ENCODE measurements around the gene TMEM80.

TMEM80 gene

DNA sequence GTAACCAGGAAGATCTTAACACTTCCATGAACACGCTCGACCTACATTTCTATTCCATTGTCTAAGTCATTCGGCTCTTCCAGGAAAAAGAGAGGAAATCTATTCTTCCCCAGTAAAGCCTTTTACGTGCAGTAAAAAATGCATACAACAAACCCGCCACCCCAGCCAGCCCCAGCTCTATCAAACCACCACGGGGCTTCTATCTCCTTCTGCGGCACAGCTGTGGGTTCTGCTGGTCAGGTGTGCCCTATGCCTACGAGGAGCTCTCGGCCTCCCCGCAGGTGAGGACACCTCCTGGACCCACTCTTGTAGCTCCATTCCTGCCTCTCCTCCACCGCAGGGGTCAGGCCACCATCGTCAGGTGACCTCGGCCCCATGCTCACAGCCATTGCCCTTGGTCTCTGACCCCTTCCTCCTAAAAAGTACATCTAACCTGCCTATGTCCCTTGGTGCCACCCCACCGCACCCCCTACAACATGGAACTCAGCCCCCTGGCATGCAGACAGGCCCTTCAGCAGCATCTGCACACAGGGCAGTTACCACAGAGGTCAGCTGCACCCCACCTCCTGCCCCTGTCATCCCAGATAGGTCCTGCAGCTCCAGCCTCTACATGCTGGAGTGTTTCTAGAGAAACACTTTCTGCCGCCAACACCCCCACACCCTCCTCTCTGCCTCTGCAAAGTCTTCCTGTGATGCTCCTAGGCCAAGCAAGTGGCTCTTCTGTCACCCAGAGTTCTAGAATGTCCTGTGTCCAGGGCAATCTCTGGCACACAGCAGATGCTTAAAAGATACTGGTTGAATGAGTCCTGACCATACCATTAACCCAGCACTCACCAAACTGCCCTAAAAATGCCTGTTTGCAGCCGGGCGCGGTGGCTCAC, 3.7 kb upstream of the TMEM80 start:
- Histone ChIP-seq H3K9me3 (ENCODE audit: control insufficient read depth, low read length) (no peaks in the 10 kb centered on the region), H3K4me3 (ENCODE audit: insufficient read depth, low read depth, low read length) (no peak overlapping the region), H3K4me1 (ENCODE audit: control insufficient read depth, insufficient read depth, low read length) (peaks cover 16% of the 10 kb centered on the region), H3K27ac (ENCODE audit: insufficient read depth, low read depth, low read length, poor library complexity, severe bottlenecking) (no peak overlapping the region), H3K36me3 (ENCODE audit: control insufficient read depth, insufficient read depth, low read length) (peaks cover 18% of the 10 kb centered on the region), H3K27me3 (ENCODE audit: control insufficient read depth, insufficient read depth, low read length, poor library complexity, severe bottlenecking) (no peaks in the 10 kb centered on the region)
- 92 to 93% methylated on average over 18 of the region's 18 CpGs for WGBS, 2 experiments

DNA sequence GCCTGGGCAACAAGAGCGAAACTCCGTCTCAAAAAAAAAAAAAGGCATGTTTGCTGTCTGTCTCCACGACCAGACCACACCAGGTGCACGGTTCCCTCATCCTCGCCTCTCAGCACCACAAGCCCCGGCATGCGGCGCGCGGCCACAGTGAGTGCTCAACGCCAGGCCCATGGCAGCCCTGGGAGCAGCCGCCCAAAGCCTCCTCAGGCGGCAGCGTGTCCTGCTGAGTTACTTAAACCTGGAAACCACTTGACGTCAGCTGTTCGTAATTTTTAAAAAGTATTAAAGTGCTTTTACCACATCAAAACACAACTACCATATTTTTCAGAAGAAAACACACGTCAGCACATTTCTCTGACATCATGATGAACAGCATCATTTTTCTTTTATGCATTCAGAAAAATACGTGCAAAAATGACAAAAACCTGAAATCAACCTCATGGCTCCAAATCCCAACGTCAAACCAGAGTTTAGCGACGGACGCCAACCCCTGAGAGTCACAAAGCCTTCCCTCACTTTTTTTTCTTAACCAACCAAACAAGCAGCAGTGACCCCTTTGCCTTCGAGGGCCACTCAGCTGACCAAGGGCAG, 2.7 kb upstream of the TMEM80 start:
- Histone ChIP-seq H3K36me3 (ENCODE audit: control insufficient read depth, insufficient read depth, low read length) (peaks cover 9% of the 10 kb centered on the region), H3K4me1 (ENCODE audit: control insufficient read depth, insufficient read depth, low read length) (peaks cover 16% of the 10 kb centered on the region), H3K4me3 (ENCODE audit: insufficient read depth, low read depth, low read length) (peak overlapping the region; percentile 99), H3K27ac (ENCODE audit: insufficient read depth, low read depth, low read length, poor library complexity, severe bottlenecking) (no peak overlapping the region), H3K27me3 (ENCODE audit: control insufficient read depth, insufficient read depth, low read length, poor library complexity, severe bottlenecking) (no peaks in the 10 kb centered on the region), H3K9me3 (ENCODE audit: control insufficient read depth, low read length) (no peaks in the 10 kb centered on the region)
- WGBS, 2 experiments: 90 to 91% methylated on average over 23 of the region's 23 CpGs

DNA sequence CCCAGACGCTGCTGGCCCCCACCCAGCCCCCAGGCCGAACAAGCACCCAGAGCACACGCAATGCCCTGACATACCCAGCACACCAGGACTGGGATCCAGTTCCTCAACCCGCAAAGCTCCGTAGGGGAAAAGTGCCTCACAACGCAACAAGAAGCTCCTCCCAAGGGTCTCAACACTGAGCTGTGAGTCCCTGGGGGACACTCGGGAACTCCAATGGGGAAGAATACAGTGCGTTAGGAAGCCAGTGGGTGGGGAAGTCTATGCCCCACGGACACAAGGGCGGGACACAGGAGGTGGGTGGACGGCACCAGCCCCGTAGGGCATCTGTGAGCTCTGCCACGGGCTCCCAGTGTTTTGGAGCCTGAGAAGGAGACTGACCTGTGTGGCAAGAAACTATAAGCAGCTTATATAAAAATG, 2.2 kb upstream of the TMEM80 start:
- no peak overlapping the region for H3K27ac ChIP-seq (ENCODE audit: insufficient read depth, low read depth, low read length, poor library complexity, severe bottlenecking)
- H3K9me3 ChIP-seq (ENCODE audit: control insufficient read depth, low read length): no peaks in the 10 kb centered on the region
- peak overlapping the region; percentile 99 for H3K4me3 ChIP-seq (ENCODE audit: insufficient read depth, low read depth, low read length)
- peaks cover 16% of the 10 kb centered on the region for H3K4me1 ChIP-seq (ENCODE audit: control insufficient read depth, insufficient read depth, low read length)
- H3K27me3 ChIP-seq (ENCODE audit: control insufficient read depth, insufficient read depth, low read length, poor library complexity, severe bottlenecking): no peaks in the 10 kb centered on the region
- WGBS, 2 experiments: 66 to 71% methylated on average over 13 of the region's 13 CpGs
- peaks cover 4% of the 10 kb centered on the region for H3K36me3 ChIP-seq (ENCODE audit: control insufficient read depth, insufficient read depth, low read length)

DNA sequence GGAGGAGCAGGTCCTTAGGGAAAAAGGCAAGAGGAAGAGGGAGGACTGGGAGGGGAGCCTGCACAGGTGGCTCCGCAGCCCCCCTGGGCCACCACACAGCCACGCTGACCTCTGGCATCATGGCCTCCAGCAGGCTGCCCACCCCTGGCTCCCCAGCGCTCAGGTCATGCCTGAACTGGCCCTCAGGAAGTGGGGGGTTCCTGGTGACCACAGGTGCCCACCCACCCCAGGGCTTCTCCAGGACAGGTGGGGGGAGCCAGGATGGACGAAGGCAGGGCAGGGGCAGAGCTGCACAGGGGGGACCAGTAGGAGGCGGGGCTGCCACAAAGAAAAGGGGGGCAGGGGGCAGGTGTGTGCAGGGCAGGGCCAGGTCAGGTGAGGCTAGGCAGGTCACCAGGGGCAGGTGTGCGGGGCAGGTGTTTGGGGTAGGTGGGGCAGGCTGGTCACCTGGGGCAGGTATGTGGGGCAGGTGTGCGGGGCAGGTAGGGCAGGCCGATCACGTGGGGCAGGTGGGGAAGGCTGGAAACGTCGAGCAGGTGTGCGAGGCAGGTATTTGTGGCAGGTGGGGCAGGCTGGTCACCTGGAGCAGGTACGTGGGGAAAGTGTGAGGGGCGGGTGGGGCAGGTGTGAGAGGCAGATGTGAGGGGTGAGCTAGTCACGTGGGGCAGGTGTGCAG, 1.6 kb upstream of the TMEM80 start:
- Histone ChIP-seq H3K27me3 (ENCODE audit: control insufficient read depth, insufficient read depth, low read length, poor library complexity, severe bottlenecking) (no peaks in the 10 kb centered on the region), H3K36me3 (ENCODE audit: control insufficient read depth, insufficient read depth, low read length) (peaks cover 3% of the 10 kb centered on the region), H3K9me3 (ENCODE audit: control insufficient read depth, low read length) (no peaks in the 10 kb centered on the region), H3K4me1 (ENCODE audit: control insufficient read depth, insufficient read depth, low read length) (peaks cover 16% of the 10 kb centered on the region), H3K27ac (ENCODE audit: insufficient read depth, low read depth, low read length, poor library complexity, severe bottlenecking) (no peak overlapping the region), H3K4me3 (ENCODE audit: insufficient read depth, low read depth, low read length) (peak overlapping the region; percentile 99)
- 79 to 80% methylated on average over 15 of the region's 15 CpGs for WGBS, 2 experiments

DNA sequence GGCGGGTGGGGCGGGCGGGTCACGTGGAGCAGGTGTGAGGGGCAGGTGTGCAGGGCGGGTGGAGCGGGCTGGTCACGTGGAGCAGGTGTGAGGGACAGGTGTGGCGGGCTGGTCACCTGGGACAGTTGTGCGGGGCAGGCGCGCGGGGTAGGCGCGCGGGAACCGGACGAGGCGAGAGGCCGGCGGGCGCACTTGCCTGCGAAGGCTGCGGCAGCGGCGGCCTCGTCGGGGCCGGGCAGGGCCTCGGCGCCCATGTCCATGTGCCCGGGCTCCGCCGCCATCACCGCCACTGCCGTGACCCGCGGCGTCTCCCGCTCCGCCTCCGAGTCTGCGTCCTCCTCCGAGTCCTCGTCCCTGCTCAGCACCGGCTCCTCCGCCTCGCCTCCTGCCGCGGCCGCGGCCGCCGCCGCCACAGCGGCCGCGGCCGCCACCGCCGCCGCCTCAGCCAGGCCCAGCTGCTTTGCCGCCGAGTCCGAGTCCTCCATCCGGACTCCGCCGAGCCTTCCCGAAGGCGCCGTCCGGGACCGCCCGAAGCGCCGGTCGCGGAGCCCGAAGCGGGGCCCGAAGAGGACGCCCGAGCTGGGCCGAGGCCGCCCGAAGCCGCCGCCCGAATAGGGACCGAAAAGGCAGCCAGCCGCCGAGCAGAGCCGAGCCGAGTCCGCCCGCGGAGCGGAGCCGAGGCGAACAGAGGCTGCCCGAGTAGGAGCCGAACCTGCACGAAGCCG, 891 bp upstream of the TMEM80 start, which contains the start of gene DEAF1:
TSS of gene DEAF1 (minus strand) at position 660 of the 725 bp plus-strand sequence. CDS start at position 485, 175 bp downstream.
- Histone ChIP-seq H3K9me3 (ENCODE audit: control insufficient read depth, low read length) (no peaks in the 10 kb centered on the region), H3K36me3 (ENCODE audit: control insufficient read depth, insufficient read depth, low read length) (peaks cover 3% of the 10 kb centered on the region), H3K27me3 (ENCODE audit: control insufficient read depth, insufficient read depth, low read length, poor library complexity, severe bottlenecking) (no peaks in the 10 kb centered on the region), H3K27ac (ENCODE audit: insufficient read depth, low read depth, low read length, poor library complexity, severe bottlenecking) (peak within 1 kb of the TSS; percentile 98), H3K4me1 (ENCODE audit: control insufficient read depth, insufficient read depth, low read length) (peaks cover 16% of the 10 kb centered on the region), H3K4me3 (ENCODE audit: insufficient read depth, low read depth, low read length) (peak within 1 kb of the TSS; percentile 99)
- WGBS, 2 experiments: 6 to 7% methylated on average over 103 of the region's 103 CpGs

DNA sequence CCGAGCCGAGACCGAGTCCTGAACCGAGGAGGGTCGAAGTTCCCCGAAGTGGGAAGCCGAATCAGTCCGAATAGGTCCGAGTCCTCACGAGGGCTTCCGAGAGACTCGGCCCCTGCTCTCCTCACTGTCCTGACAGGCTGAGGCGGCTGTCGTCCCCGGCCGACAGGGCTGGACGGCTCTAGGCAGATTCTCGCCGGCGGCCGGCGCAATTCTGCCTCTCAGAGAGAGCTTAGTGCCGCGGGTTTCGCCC, 403 bp upstream of the TMEM80 start:
- Histone ChIP-seq H3K36me3 (ENCODE audit: control insufficient read depth, insufficient read depth, low read length) (peaks cover 3% of the 10 kb centered on the region), H3K27ac (ENCODE audit: insufficient read depth, low read depth, low read length, poor library complexity, severe bottlenecking) (peak overlapping the region; percentile 98), H3K4me1 (ENCODE audit: control insufficient read depth, insufficient read depth, low read length) (peaks cover 16% of the 10 kb centered on the region), H3K4me3 (ENCODE audit: insufficient read depth, low read depth, low read length) (peak overlapping the region; percentile 99), H3K27me3 (ENCODE audit: control insufficient read depth, insufficient read depth, low read length, poor library complexity, severe bottlenecking) (no peaks in the 10 kb centered on the region), H3K9me3 (ENCODE audit: control insufficient read depth, low read length) (no peaks in the 10 kb centered on the region)
- 0% methylated on average over 25 of the region's 25 CpGs for WGBS, 2 experiments

DNA sequence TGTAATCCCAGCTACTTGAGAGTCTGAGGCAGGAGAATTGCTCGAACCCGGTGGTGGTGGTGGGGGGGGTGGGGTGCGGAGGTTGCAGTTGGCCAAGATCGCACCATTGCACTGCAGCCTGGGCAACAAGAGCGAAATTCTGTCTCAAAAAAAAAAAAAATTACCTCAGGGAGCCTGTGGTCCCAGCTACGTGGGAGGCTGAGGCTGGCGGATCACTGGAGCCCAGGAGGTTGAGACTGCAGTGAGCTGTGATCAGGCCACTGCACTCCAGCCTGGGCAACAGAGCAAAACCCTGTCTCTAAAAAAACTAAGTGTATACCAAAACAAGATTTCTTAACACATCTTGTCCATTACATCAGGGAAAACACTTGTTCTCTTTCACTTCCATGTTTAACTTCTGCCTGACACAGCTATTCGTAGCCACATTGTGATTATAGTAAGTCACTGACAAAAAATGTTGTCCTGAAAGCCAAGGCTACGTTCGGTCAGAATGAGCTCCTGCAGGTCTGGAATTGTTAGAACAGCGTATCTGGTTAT, 1.4 kb downstream of the TMEM80 start:
- no peaks in the 10 kb centered on the region for H3K27me3 ChIP-seq (ENCODE audit: control insufficient read depth, insufficient read depth, low read length, poor library complexity, severe bottlenecking)
- peaks cover 16% of the 10 kb centered on the region for H3K4me1 ChIP-seq (ENCODE audit: control insufficient read depth, insufficient read depth, low read length)
- H3K27ac ChIP-seq (ENCODE audit: insufficient read depth, low read depth, low read length, poor library complexity, severe bottlenecking): no peak overlapping the region
- no peaks in the 10 kb centered on the region for H3K9me3 ChIP-seq (ENCODE audit: control insufficient read depth, low read length)
- WGBS, 2 experiments: 87 to 88% methylated on average over 11 of the region's 11 CpGs
- H3K36me3 ChIP-seq (ENCODE audit: control insufficient read depth, insufficient read depth, low read length): no peaks in the 10 kb centered on the region
- H3K4me3 ChIP-seq (ENCODE audit: insufficient read depth, low read depth, low read length): no peak overlapping the region

DNA sequence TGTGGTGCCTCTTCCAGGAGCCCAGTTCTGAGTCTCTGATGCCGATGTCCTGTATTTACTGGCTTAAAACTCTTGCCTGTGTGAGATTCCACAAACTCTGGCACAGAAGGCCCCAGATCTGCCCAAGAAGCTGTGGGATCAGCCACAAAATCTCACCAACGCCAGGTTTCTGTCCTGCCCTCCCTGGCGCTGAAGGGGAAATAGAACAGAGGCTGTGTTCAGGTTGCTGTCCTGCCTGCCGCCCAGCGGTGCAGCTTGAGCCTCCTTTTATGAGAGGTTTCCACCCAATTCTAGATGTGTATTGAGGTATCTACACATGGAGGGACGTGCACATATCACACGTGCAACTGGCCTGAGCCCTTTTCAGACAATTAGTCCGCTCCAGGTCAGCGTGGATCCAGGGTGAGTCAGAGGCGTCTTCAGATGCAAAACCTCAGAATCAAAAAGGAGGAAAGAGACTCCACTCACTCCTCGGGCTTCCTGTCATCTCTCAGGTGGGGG, 2.2 kb downstream of the TMEM80 start:
- H3K27me3 ChIP-seq (ENCODE audit: control insufficient read depth, insufficient read depth, low read length, poor library complexity, severe bottlenecking): no peaks in the 10 kb centered on the region
- peaks cover 14% of the 10 kb centered on the region for H3K4me1 ChIP-seq (ENCODE audit: control insufficient read depth, insufficient read depth, low read length)
- no peak overlapping the region for H3K4me3 ChIP-seq (ENCODE audit: insufficient read depth, low read depth, low read length)
- no peaks in the 10 kb centered on the region for H3K36me3 ChIP-seq (ENCODE audit: control insufficient read depth, insufficient read depth, low read length)
- no peak overlapping the region for H3K27ac ChIP-seq (ENCODE audit: insufficient read depth, low read depth, low read length, poor library complexity, severe bottlenecking)
- 65 to 66% methylated on average over 11 of the region's 11 CpGs for WGBS, 2 experiments
- H3K9me3 ChIP-seq (ENCODE audit: control insufficient read depth, low read length): no peaks in the 10 kb centered on the region

DNA sequence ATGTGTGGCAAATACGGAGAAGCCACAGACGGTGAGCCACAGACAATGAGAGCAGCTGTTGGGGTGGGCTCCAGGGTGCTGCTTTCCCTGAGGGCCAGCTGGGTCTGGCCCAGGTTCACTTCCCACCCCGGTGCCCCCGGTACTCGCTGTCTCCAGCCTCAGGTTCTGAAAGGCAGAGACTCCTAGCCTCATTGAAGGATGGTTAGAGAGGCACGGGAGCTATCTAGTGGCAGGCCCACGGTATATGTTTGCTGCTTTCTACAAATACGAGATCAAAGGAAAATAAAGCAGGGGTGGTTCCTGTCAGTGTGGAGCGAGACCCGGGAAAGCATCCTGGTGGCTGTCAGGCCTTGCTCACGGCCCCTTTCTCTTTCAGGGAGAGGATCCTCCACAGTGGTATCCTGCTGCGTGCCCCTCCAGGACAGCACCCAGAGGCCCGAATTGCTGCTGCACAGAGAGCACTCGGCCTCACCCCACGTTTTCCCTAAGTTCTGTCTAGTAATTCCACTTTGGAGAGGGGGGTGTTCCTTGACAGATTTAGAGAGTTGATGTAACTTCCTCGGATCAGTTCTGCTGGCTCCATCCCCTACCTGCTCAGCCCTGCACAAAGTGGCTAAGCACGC, 3.0 kb downstream of the TMEM80 start:
- H3K4me3 ChIP-seq (ENCODE audit: insufficient read depth, low read depth, low read length): no peak overlapping the region
- H3K4me1 ChIP-seq (ENCODE audit: control insufficient read depth, insufficient read depth, low read length): peaks cover 6% of the 10 kb centered on the region
- H3K27ac ChIP-seq (ENCODE audit: insufficient read depth, low read depth, low read length, poor library complexity, severe bottlenecking): no peak overlapping the region
- WGBS, 2 experiments: 78 to 85% methylated on average over 17 of the region's 17 CpGs
- H3K9me3 ChIP-seq (ENCODE audit: control insufficient read depth, low read length): no peaks in the 10 kb centered on the region
- no peaks in the 10 kb centered on the region for H3K36me3 ChIP-seq (ENCODE audit: control insufficient read depth, insufficient read depth, low read length)
- no peaks in the 10 kb centered on the region for H3K27me3 ChIP-seq (ENCODE audit: control insufficient read depth, insufficient read depth, low read length, poor library complexity, severe bottlenecking)
